ENCODE data around the gene SPSB2.

SPSB2 gene

DNA sequence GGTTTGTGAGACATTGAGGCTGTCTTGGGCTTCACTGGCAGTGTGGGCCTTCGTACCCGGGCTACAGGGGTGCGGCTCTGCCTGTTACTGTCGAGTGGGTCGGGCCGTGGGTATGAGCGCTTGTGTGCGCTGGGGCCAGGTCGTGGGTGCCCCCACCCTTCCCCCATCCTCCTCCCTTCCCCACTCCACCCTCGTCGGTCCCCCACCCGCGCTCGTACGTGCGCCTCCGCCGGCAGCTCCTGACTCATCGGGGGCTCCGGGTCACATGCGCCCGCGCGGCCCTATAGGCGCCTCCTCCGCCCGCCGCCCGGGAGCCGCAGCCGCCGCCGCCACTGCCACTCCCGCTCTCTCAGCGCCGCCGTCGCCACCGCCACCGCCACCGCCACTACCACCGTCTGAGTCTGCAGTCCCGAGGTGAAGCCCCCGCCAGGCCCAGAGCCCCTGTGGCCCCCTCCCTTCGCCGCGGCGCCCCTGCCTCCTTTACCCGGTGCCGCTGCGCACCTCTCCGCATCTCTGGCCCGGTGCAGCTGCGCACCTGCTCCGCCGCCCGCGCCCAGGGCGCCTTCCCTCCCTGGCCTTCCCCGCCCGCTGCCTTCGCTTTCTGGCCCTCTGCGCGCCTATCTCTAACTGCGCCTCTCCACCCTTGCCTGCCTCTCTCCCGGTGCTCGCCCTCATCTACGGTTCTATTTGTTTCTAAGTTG lies 41.3 kb upstream of the SPSB2 start, which contains the start of gene ENO2:
TSS of gene ENO2 (plus strand) at position 335 of the 701 bp plus-strand sequence. CDS start 1,253 bp downstream, outside the sequence.
- TF ChIP-seq, protein P1, sequence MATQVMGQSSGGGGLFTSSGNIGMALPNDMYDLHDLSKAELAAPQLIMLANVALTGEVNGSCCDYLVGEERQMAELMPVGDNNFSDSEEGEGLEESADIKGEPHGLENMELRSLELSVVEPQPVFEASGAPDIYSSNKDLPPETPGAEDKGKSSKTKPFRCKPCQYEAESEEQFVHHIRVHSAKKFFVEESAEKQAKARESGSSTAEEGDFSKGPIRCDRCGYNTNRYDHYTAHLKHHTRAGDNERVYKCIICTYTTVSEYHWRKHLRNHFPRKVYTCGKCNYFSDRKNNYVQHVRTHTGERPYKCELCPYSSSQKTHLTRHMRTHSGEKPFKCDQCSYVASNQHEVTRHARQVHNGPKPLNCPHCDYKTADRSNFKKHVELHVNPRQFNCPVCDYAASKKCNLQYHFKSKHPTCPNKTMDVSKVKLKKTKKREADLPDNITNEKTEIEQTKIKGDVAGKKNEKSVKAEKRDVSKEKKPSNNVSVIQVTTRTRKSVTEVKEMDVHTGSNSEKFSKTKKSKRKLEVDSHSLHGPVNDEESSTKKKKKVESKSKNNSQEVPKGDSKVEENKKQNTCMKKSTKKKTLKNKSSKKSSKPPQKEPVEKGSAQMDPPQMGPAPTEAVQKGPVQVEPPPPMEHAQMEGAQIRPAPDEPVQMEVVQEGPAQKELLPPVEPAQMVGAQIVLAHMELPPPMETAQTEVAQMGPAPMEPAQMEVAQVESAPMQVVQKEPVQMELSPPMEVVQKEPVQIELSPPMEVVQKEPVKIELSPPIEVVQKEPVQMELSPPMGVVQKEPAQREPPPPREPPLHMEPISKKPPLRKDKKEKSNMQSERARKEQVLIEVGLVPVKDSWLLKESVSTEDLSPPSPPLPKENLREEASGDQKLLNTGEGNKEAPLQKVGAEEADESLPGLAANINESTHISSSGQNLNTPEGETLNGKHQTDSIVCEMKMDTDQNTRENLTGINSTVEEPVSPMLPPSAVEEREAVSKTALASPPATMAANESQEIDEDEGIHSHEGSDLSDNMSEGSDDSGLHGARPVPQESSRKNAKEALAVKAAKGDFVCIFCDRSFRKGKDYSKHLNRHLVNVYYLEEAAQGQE (IDR thresholded peaks at IDR 0.05; ENCODE audit: insufficient read depth in 1 of 2, low read depth in 2 of 2, low read length in 2 of 2): no peak
- no peak for TF ChIP-seq POLR2AphosphoS5 (IDR thresholded peaks at IDR 0.05; ENCODE audit: low read depth, low read length)
- no peak for TF ChIP-seq SIN3A (IDR thresholded peaks at IDR 0.05; ENCODE audit: borderline replicate concordance, insufficient read depth, low read length)
- TF ChIP-seq FOXP2 (optimal IDR thresholded peaks at IDR 0.05; ENCODE audit: borderline replicate concordance, extremely low read depth, extremely low read length, insufficient read depth): no peak
- no peak for TF ChIP-seq TAF1 (IDR thresholded peaks at IDR 0.05; ENCODE audit: borderline replicate concordance, insufficient read depth, low read length)

DNA sequence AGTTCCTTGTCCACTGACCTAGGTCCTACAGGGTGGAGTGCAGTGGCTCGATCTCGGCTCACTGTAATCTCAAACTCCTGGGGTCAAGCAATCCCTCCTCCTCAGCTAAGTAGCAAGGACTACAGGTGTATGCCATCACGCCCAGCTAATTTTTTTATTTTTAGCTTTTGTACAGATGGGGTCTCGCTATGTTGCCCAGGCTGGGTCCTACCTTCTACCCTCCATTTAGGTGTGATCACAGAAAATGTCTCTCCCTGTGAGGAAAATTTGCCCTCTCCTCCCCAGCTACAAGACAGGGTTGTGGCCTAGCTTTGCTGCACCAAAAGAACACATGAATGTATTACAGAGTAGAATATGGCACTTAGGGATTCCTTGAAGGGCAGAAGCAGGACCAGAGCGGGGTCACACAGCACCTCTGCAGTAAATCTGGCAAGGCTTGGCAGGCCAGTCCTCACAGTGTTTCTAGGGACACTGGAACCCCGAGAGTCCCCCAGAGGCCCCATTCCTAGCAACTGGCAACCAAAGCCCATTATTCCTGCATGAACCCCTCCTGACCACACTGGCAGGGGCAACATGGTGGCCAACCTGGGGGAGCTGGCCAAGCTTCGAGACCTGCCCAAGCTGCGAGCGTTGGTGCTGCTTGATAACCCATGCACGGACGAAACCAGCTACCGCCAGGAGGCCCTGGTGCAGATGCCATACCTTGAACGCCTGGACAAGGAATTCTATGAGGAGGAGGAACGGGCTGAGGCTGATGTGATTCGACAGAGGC lies 39.2 kb upstream of the SPSB2 start:
- TF ChIP-seq SIN3A (IDR thresholded peaks at IDR 0.05; ENCODE audit: borderline replicate concordance, insufficient read depth, low read length): no peak
- TF ChIP-seq POLR2AphosphoS5 (IDR thresholded peaks at IDR 0.05; ENCODE audit: low read depth, low read length): no peak
- TF ChIP-seq FOXP2 (optimal IDR thresholded peaks at IDR 0.05; ENCODE audit: borderline replicate concordance, extremely low read depth, extremely low read length, insufficient read depth): no peak
- TF ChIP-seq, protein P1 (IDR thresholded peaks at IDR 0.05; ENCODE audit: insufficient read depth in 1 of 2, low read depth in 2 of 2, low read length in 2 of 2): no peak
- TF ChIP-seq TAF1 (IDR thresholded peaks at IDR 0.05; ENCODE audit: borderline replicate concordance, insufficient read depth, low read length): no peak

DNA sequence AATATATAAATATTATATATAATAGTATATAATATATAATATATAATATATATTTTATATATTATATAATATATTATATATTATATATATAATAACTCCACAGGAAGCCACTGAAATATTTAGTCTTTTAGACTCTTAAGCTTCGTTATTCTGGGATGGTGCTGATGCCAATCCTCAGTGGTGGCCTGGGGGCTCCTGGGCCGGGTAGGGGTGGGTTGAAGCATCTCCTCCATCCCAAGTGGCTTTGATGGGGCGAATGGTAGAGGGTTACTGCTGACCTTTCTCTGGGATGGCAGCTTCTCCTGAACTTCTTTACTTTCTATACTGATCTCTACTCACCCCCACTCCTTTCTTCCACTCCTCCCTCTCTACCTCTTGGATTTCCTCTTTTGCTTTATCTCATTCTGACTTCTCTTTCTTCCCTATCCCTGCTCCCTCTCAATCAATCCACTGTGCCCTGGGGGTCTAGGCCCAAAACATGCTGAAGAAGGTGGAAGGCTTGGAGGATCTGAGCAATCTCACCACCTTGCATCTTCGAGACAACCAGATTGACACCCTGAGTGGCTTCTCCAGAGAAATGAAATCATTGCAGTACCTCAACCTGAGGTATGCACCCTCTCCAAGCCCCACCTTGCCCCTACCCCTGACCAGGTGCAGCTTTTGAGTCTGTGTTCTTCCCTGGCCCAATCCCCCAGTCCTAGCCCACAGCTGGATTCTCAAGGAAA lies 36.5 kb upstream of the SPSB2 start:
- TF ChIP-seq FOXP2 (optimal IDR thresholded peaks at IDR 0.05; ENCODE audit: borderline replicate concordance, extremely low read depth, extremely low read length, insufficient read depth): no peak
- TF ChIP-seq, protein P1 (IDR thresholded peaks at IDR 0.05; ENCODE audit: insufficient read depth in 1 of 2, low read depth in 2 of 2, low read length in 2 of 2): no peak
- no peak for TF ChIP-seq SIN3A (IDR thresholded peaks at IDR 0.05; ENCODE audit: borderline replicate concordance, insufficient read depth, low read length)

DNA sequence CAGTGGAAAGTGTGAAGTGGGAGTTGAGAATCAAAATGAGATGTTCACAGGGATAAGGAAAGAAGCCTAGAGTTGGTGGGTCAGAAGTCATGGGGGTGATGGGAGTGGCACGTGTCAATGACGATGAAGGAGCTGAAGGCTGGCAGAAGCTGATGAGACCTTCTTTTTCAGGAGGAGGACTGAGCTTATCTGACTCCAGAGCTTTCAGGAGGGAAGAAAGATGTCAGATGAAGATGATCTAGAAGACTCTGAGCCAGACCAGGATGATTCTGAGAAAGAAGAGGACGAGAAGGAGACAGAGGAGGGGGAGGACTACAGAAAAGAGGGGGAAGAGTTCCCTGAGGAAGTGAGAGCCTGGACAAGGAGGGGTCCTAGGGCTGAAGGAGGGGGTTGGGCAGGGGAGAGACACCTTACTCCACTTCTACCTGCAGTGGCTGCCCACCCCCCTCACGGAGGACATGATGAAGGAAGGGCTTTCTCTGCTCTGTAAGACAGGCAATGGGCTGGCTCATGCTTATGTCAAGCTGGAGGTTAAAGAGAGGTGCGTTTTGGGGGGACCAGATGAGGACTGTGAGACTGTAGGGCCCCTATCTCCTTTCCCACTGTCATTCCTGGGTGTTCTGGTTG lies 32.4 kb upstream of the SPSB2 start:
- TF ChIP-seq POLR2AphosphoS5 (IDR thresholded peaks at IDR 0.05; ENCODE audit: low read depth, low read length) (no peak), TAF1 (IDR thresholded peaks at IDR 0.05; ENCODE audit: borderline replicate concordance, insufficient read depth, low read length) (no peak), SIN3A (IDR thresholded peaks at IDR 0.05; ENCODE audit: borderline replicate concordance, insufficient read depth, low read length) (no peak), FOXP2 (optimal IDR thresholded peaks at IDR 0.05; ENCODE audit: borderline replicate concordance, extremely low read depth, extremely low read length, insufficient read depth) (no peak)
- TF ChIP-seq, protein P1 (IDR thresholded peaks at IDR 0.05; ENCODE audit: insufficient read depth in 1 of 2, low read depth in 2 of 2, low read length in 2 of 2): no peak
